Neuronal stem cell (in vitro differentiated cells): ENCODE data around the gene CACNA1C.

ENCODE experiments used
- DNase-seq: peaks from one replicate; pipeline ENCODE4 v3.0.0-alpha.2; 2013; ENCODE audit warnings: low spot score
- H2AFZ ChIP-seq: one replicate; pipeline ENCODE4 v1.6.1; 2013; ENCODE audit warnings: mild to moderate bottlenecking, low read length, inconsistent platforms
- H2AK5ac ChIP-seq: 2 replicates; pipeline ENCODE4 v1.6.1; 2013; ENCODE audit warnings: low read depth, mild to moderate bottlenecking, inconsistent platforms, low read length, moderate library complexity, mixed read lengths
- H2BK120ac ChIP-seq: 2 replicates; pipeline ENCODE4 v1.6.1; 2013; ENCODE audit warnings: low read depth, mild to moderate bottlenecking, inconsistent platforms, low read length, moderate library complexity, mixed read lengths
- H2BK12ac ChIP-seq: one replicate; pipeline ENCODE4 v1.6.1; 2013; ENCODE audit warnings: low read length, inconsistent platforms
- H2BK15ac ChIP-seq: 2 replicates; pipeline ENCODE4 v1.6.1; 2013; ENCODE audit warnings: mild to moderate bottlenecking, low read length, inconsistent platforms, mixed read lengths
- H2BK5ac ChIP-seq: one replicate; pipeline ENCODE4 v1.6.1; 2013; ENCODE audit warnings: inconsistent platforms, mild to moderate bottlenecking, low read length, moderate library complexity
- H3K14ac ChIP-seq: one replicate; pipeline ENCODE4 v1.6.1; 2013; ENCODE audit warnings: low read length, inconsistent platforms
- H3K18ac ChIP-seq: 2 replicates; pipeline ENCODE4 v1.6.1; 2013; ENCODE audit warnings: low read length, inconsistent platforms
- H3K23ac ChIP-seq: 2 replicates; pipeline ENCODE4 v1.6.1; 2013; ENCODE audit warnings: low read depth, mild to moderate bottlenecking, mixed read lengths, low read length, inconsistent platforms; ENCODE audit not compliant: poor library complexity
- H3K27ac ChIP-seq: replicated peaks from 3 replicates; pipeline ENCODE4 v1.5.1; 2013; ENCODE audit warnings: low read length, inconsistent platforms
- H3K27me3 ChIP-seq, 3 experiments: 2 replicates each; pipeline ENCODE4 v1.6.1; 2013; ENCODE audit warnings: low read length in 3 of 3, mild to moderate bottlenecking in 2 of 3, inconsistent platforms in 1 of 3, low read depth in 1 of 3, mixed read lengths in 1 of 3, moderate library complexity in 1 of 3; ENCODE audit not compliant: control insufficient read depth in 3 of 3, insufficient read depth in 3 of 3
- H3K36me3 ChIP-seq, 2 donors: replicated peaks in 1 of 2; 2 replicates each; pipeline ENCODE4 v1.6.1; 2013; ENCODE audit warnings: low read length in 2 of 2; ENCODE audit not compliant: control insufficient read depth in 2 of 2, insufficient read depth in 2 of 2
- H3K4ac ChIP-seq: 2 replicates; pipeline ENCODE4 v1.6.1; 2013; ENCODE audit warnings: inconsistent platforms, mild to moderate bottlenecking, low read length, moderate library complexity
- H3K4me1 ChIP-seq, 2 donors: 1 replicate in 1 of 2; 2 replicates in 1 of 2; pipeline ENCODE4 v1.6.1; 2013; ENCODE audit warnings: low read length in 2 of 2, low read depth in 1 of 2; ENCODE audit not compliant: control insufficient read depth in 2 of 2, insufficient read depth in 1 of 2
- H3K4me2 ChIP-seq: one replicate; pipeline ENCODE4 v1.6.1; 2013; ENCODE audit warnings: mild to moderate bottlenecking, low read length, inconsistent platforms; ENCODE audit not compliant: insufficient read depth, poor library complexity, severe bottlenecking
- H3K4me3 ChIP-seq, 2 donors: 2 replicates each; pipeline ENCODE4 v1.5.1; 2013; ENCODE audit warnings: low read length in 2 of 2, mild to moderate bottlenecking in 2 of 2, inconsistent platforms in 1 of 2, moderate library complexity in 1 of 2
- H3K79me1 ChIP-seq: one replicate; pipeline ENCODE4 v1.6.1; 2013; ENCODE audit warnings: low read depth, mild to moderate bottlenecking, inconsistent platforms, low read length, moderate library complexity
- H3K9ac ChIP-seq: one replicate; pipeline ENCODE4 v1.6.1; 2013; ENCODE audit warnings: mild to moderate bottlenecking, low read depth, low read length, inconsistent platforms; ENCODE audit not compliant: poor library complexity
- H3K9me3 ChIP-seq, 2 donors: replicated peaks in 1 of 2; 2 replicates each; pipeline versions ENCODE3 to v1.6.1; 2013; ENCODE audit warnings: low read length in 2 of 2, mild to moderate bottlenecking in 2 of 2, inconsistent platforms in 1 of 2, low read depth in 1 of 2, mixed read lengths in 1 of 2, moderate library complexity in 1 of 2; ENCODE audit not compliant: control insufficient read depth in 2 of 2, insufficient read depth in 1 of 2
- H4K8ac ChIP-seq: one replicate; pipeline ENCODE4 v1.6.1; 2013; ENCODE audit warnings: low read depth, mild to moderate bottlenecking, inconsistent platforms, low read length, moderate library complexity
- H4K91ac ChIP-seq: one replicate; pipeline ENCODE4 v1.6.1; 2013; ENCODE audit warnings: low read length, low read depth, mild to moderate bottlenecking, inconsistent platforms; ENCODE audit not compliant: poor library complexity
- WGBS, 2 donors: extraction: QIAGEN DNeasy Blood & Tissue Kit; methylation state at CpG; one replicate each; pipeline ENCODE4 v1.1.7; 2013; ENCODE audit warnings: missing lambda C conversion rate in 2 of 2, mixed read lengths in 1 of 2; ENCODE audit not compliant: insufficient read length in 2 of 2, insufficient replicate concordance in 1 of 2; ENCODE audit errors: extremely low coverage in 2 of 2; 5-methylcytosine and 5-hydroxymethylcytosine counted together

CACNA1C gene

GRCh38 chr12:2540535-2540941 is 487.8 kb downstream of the CACNA1C start:
- H3K14ac ChIP-seq, result peak overlapping the region; percentile 17
- H2BK120ac ChIP-seq, result no peak overlapping the region
- no peak overlapping the region for H3K4ac ChIP-seq
- H4K91ac ChIP-seq, result no peak overlapping the region
- no peak overlapping the region for H2BK12ac ChIP-seq
- no peak overlapping the region for H3K4me2 ChIP-seq
- no CpG with 5 or more reads among the region's 13 CpGs for WGBS, 2 donors
- H3K23ac ChIP-seq, result peak overlapping the region; percentile 67
- H2AK5ac ChIP-seq, result no peak overlapping the region
- no peak overlapping the region for H3K9ac ChIP-seq
- H3K79me1 ChIP-seq, result no peaks in the 10 kb centered on the region
- H2BK15ac ChIP-seq, result no peak overlapping the region
- no peak overlapping the region for H2BK5ac ChIP-seq
- no peaks in the 10 kb centered on the region for H3K36me3 ChIP-seq
- H2AFZ ChIP-seq, result no peak overlapping the region
- peak overlapping the region; percentile 83 for H3K18ac ChIP-seq
- DNase-seq, result no peak
- no peak overlapping the region for H3K27ac ChIP-seq
- no peak overlapping the region for H3K4me3 ChIP-seq
- no peaks in the 10 kb centered on the region for H3K9me3 ChIP-seq
- H3K4me1 ChIP-seq, result peaks cover 7 to 11% of the 10 kb centered on the region in 2 donors
- H3K27me3 ChIP-seq, result no peaks in the 10 kb centered on the region
- no peak overlapping the region for H4K8ac ChIP-seq

DNA sequence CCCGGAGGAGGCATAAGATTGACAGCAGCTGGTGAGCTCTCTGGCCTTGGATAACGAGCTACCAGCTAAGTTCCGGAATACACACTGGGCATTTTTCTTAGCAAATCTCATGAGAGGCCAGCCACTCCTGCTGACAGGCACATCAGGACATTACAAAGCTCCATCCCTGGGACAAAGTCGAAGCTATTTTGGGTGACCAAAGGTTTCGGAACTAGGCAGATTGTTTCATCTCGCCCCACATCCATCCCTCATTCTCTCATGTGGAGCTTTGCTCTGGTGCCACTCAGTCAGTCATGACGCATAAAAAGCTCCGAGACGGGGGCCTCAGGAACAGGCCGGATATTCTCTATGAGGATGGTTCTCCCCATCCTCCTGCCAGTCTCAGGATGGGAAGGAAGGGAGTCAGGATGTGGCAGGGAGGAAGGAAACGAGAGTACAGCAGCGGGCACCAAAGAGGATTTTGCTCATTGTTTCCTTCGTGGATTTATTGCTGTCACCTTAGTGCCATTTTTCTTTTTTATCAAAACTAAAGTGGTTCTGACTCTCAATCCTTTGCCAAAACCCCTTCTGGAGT is 488.9 kb downstream of the CACNA1C start:
- Histone ChIP-seq H2BK5ac (no peak overlapping the region), H3K18ac (no peak overlapping the region), H2AFZ (no peak overlapping the region), H2BK12ac (no peak overlapping the region), H3K4ac (no peak overlapping the region), H3K4me1 (peaks cover 7 to 11% of the 10 kb centered on the region in 2 donors), H3K23ac (no peak overlapping the region), H2BK15ac (no peak overlapping the region), H2BK120ac (no peak overlapping the region), H3K9me3 (no peaks in the 10 kb centered on the region), H3K27me3 (no peaks in the 10 kb centered on the region), H3K14ac (peak overlapping the region; percentile 23), H3K4me3 (no peak overlapping the region), H3K9ac (no peak overlapping the region), H3K4me2 (no peak overlapping the region), H4K8ac (no peak overlapping the region), H3K27ac (no peak overlapping the region), H4K91ac (no peak overlapping the region), H3K79me1 (no peaks in the 10 kb centered on the region), H2AK5ac (no peak overlapping the region), H3K36me3 (no peaks in the 10 kb centered on the region)
- no CpG with 5 or more reads among the region's 13 CpGs for whole genome bisulfite sequencing, 2 donors
- no peak for DNase-seq

- no peak overlapping the region for H3K18ac ChIP-seq
- H2BK120ac ChIP-seq, result no peak overlapping the region
- no peak overlapping the region for H2BK5ac ChIP-seq
- no peak overlapping the region for H4K8ac ChIP-seq
- no peak overlapping the region for H4K91ac ChIP-seq
- H2AK5ac ChIP-seq, result no peak overlapping the region
- H3K14ac ChIP-seq, result no peak overlapping the region
- H3K23ac ChIP-seq, result no peak overlapping the region
- no peak overlapping the region for H2BK12ac ChIP-seq
- H3K9me3 ChIP-seq, result no peaks in the 10 kb centered on the region
- H3K36me3 ChIP-seq, result no peaks in the 10 kb centered on the region
- H3K4me1 ChIP-seq, result peaks cover 7 to 11% of the 10 kb centered on the region in 2 donors
- WGBS, 2 donors, result no CpG with 5 or more reads among the region's 3 CpGs
- no peak overlapping the region for H3K4me2 ChIP-seq
- DNase-seq, result no peak
- no peak overlapping the region for H2AFZ ChIP-seq
- no peak overlapping the region for H3K27ac ChIP-seq
- H3K4me3 ChIP-seq, result no peak overlapping the region
- H2BK15ac ChIP-seq, result no peak overlapping the region
- no peaks in the 10 kb centered on the region for H3K27me3 ChIP-seq
- no peak overlapping the region for H3K4ac ChIP-seq
- no peaks in the 10 kb centered on the region for H3K79me1 ChIP-seq
- H3K9ac ChIP-seq, result no peak overlapping the region
Measured at GRCh38 chr12:2543801-2544200, 491.0 kb downstream of the CACNA1C start.

DNA sequence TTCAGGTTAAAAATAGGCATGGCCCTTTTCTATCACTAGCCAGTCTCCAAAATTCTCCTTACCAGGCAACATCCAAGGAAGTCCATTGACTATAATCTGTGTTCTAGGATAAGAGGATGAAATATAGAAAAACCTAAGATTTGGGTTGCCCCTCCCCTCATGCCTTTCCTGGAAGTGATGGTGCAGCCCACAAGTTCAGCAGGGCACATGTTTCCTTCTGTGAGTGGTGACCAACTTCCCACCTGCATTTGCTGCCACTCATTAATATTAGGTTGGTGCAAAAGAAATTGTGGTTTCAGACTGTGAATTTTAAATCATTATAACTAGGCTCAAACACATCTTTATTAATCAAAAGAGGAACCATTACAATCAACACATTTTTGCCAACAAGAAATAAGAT is 491.4 kb downstream of the CACNA1C start:
- H3K27ac ChIP-seq, result no peak overlapping the region
- no peak overlapping the region for H3K23ac ChIP-seq
- no peak overlapping the region for H4K91ac ChIP-seq
- H2BK12ac ChIP-seq, result no peak overlapping the region
- no peak overlapping the region for H2BK120ac ChIP-seq
- H3K14ac ChIP-seq, result no peak overlapping the region
- no peak overlapping the region for H4K8ac ChIP-seq
- H3K18ac ChIP-seq, result no peak overlapping the region
- H3K4me2 ChIP-seq, result no peak overlapping the region
- no peak overlapping the region for H2BK5ac ChIP-seq
- no peaks in the 10 kb centered on the region for H3K79me1 ChIP-seq
- H3K4me1 ChIP-seq, result peaks cover 7 to 11% of the 10 kb centered on the region in 2 donors
- H3K4me3 ChIP-seq, result no peak overlapping the region
- no peak overlapping the region for H2BK15ac ChIP-seq
- no peak overlapping the region for H3K9ac ChIP-seq
- H2AFZ ChIP-seq, result no peak overlapping the region
- no peaks in the 10 kb centered on the region for H3K27me3 ChIP-seq
- H3K9me3 ChIP-seq, result no peaks in the 10 kb centered on the region
- no peak overlapping the region for H2AK5ac ChIP-seq
- DNase-seq, result no peak
- H3K36me3 ChIP-seq, result no peaks in the 10 kb centered on the region
- H3K4ac ChIP-seq, result no peak overlapping the region
